Kidney epithelial cell (primary cell): ENCODE measurements around the gene SPIC. TPM values are rescaled to one million over a fixed set of nuclear protein-coding genes. Genes with fewer than 3 reads are reported as not detected.

ENCODE experiments used
- total RNA-seq: library from RNA; depleted of rRNA; stranded (reverse); fragments of >200 nt; gene quantifications from 2 replicates; pipeline ENCODE4 v1.2.3, GENCODE V29; 2015

Gene SPIC
- total RNA-seq, 1 donor from 2014 or later = not detected

Other genes with a start within 250 kb of the SPIC start
- gene UTP20, start 195.2 kb upstream of the SPIC start, total RNA-seq = 16.5 and 17.7 TPM in 2 replicates
- 49.2 and 56.2 TPM in 2 replicates for gene ARL1, start 67.6 kb upstream of the SPIC start, total RNA-seq
- not detected in 2 replicates for gene MYBPC1, start 119.6 kb downstream of the SPIC start, total RNA-seq
- 10.3 and 16.1 TPM in 2 replicates for gene CHPT1, start 222.3 kb downstream of the SPIC start, total RNA-seq